K562 (cell line): ENCODE results near the gene COG2. TPM values are rescaled to one million over a fixed set of nuclear protein-coding genes. Genes with fewer than 3 reads are reported as not detected.
A peak's percentile ranks its signal among the peaks of the same experiment; 100 is the strongest.

ENCODE experiments used
- HDAC6 ChIP-seq: IDR thresholded peaks from 2 replicates; pipeline ENCODE4 v1.6.1; 2012; ENCODE audit warnings: low read depth, mild to moderate bottlenecking, control low read depth, inconsistent platforms, low read length, moderate library complexity
- JUN ChIP-seq, 2 experiments: sonication (generic) in 1 of 2; formaldehyde crosslinking in 1 of 2; IDR thresholded peaks; 2 replicates each; pipeline versions ENCODE4 v1.6.1 to v1.8.0; 2012 to 2022; ENCODE audit warnings: borderline replicate concordance in 2 of 2, mild to moderate bottlenecking in 2 of 2, improper control_type of control experiment in 1 of 2, low read depth in 1 of 2, low read length in 1 of 2, missing genetic modification reagents in 1 of 2
- RAD51 ChIP-seq: fragments of 450-650 bp; IDR thresholded peaks from 2 replicates; pipeline ENCODE4 v1.7.1; 2016; ENCODE audit warnings: low read depth, mild to moderate bottlenecking, borderline replicate concordance
- SLC30A9 ChIP-seq: fragments of 250-450 bp; sonication (Bioruptor Pico); IDR thresholded peaks from 2 replicates; pipeline ENCODE4 v1.8.0; 2022; ENCODE audit warnings: mild to moderate bottlenecking, moderate library complexity
- SMARCA5 ChIP-seq: fragments of 450-650 bp; IDR thresholded peaks from 2 replicates; pipeline ENCODE4 v1.6.1; 2016
- TRIM24 ChIP-seq, 2 experiments: fragments of 450-650 bp; IDR thresholded peaks; 2 replicates each; pipeline ENCODE4 v1.6.1; 2016
- ZNF146 ChIP-seq: IDR thresholded peaks from one replicate; pipeline ENCODE4 v1.6.1; 2018; ENCODE audit warnings: missing compliant biosample characterization; ENCODE audit not compliant: unreplicated experiment
- ZNF347 ChIP-seq: fragments of 450-650 bp; formaldehyde crosslinking; IDR thresholded peaks from 2 replicates; pipeline ENCODE4 v1.4.0; 2020; ENCODE audit warnings: low read depth, mild to moderate bottlenecking, moderate library complexity
- ZNF407 ChIP-seq: fragments of 450-650 bp; IDR thresholded peaks from 2 replicates; pipeline ENCODE4 v1.6.1; 2016; ENCODE audit warnings: low read depth
- ZNF699 ChIP-seq: fragments of 250-450 bp; sonication (Bioruptor Pico); IDR thresholded peaks from 2 replicates; pipeline ENCODE4 v1.8.0; 2021; ENCODE audit warnings: mild to moderate bottlenecking, moderate library complexity; ENCODE audit not compliant: insufficient replicate concordance
- polyA plus RNA-seq, 8 experiments: library from polyadenylated mRNA; depleted of rRNA in 4 of 8; stranded (reverse) in 5 of 8; unstranded in 3 of 8; fragments of >200 nt; fragmentation: Nextera tagmentation in 2 of 8; fragmentation: Illumina TruSeq in 1 of 8; extraction: Ambion mirVana in 2 of 8; extraction: Trizol in 1 of 8; gene quantifications; 2 replicates each; pipeline versions ENCODE4 v1.2.1 to v1.2.3, GENCODE V29; 2011 to 2014; ENCODE audit warnings: inconsistent platforms in 1 of 8, missing spikeins in 1 of 8
- total RNA-seq, 7 experiments: library from RNA; depleted of rRNA in 6 of 7; stranded (reverse); fragments of >200 nt in 6 of 7; fragmentation: Illumina TruSeq in 2 of 7; extraction: Trizol in 2 of 7; gene quantifications; 2 replicates each; pipeline versions ENCODE4 v1.2.1 to v1.2.3, GENCODE V29; 2011 to 2021; ENCODE audit warnings: low replicate concordance in 1 of 7
- TF ChIP-seq, protein P1 (sequence below): sonication (generic); formaldehyde crosslinking; IDR thresholded peaks from 2 replicates; pipeline ENCODE4 v1.8.1; 2023; ENCODE audit warnings: mild to moderate bottlenecking, missing genetic modification reagents
- TF ChIP-seq, protein P2 (sequence below), 3 experiments: fragments of 200-800 bp in 1 of 3; sonication (Bioruptor generic) in 1 of 3; sonication (generic) in 1 of 3; formaldehyde crosslinking in 1 of 3; IDR thresholded peaks; 2 replicates each; pipeline versions ENCODE4 v1.6.1 to v1.8.0; 2016 to 2022; ENCODE audit warnings: mild to moderate bottlenecking in 2 of 3, missing compliant biosample characterization in 2 of 3, missing genetic modification characterization in 2 of 3, missing genetic modification reagents in 1 of 3

The COG2 gene
- total and polyA plus RNA-seq, 9 of the 15 experiments (the other 6 are each of a cell fraction or from before 2014, with no cell fraction given), result 22.0 to 51.7 (median 33.3) TPM

- TF ChIP-seq ZNF407, result no peak
- peak; percentile 48 to 50; a peak in 3 of 4 replicates for TF ChIP-seq TRIM24 (IDR thresholded peaks at IDR 0.05)
- no peak for TF ChIP-seq ZNF146
- TF ChIP-seq ZNF699, result no peak
- TF ChIP-seq, protein P1, sequence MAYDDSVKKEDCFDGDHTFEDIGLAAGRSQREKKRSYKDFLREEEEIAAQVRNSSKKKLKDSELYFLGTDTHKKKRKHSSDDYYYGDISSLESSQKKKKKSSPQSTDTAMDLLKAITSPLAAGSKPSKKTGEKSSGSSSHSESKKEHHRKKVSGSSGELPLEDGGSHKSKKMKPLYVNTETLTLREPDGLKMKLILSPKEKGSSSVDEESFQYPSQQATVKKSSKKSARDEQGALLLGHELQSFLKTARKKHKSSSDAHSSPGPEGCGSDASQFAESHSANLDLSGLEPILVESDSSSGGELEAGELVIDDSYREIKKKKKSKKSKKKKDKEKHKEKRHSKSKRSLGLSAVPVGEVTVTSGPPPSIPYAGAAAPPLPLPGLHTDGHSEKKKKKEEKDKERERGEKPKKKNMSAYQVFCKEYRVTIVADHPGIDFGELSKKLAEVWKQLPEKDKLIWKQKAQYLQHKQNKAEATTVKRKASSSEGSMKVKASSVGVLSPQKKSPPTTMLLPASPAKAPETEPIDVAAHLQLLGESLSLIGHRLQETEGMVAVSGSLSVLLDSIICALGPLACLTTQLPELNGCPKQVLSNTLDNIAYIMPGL (CRISPR knock-in tag), result no peak
- TF ChIP-seq, protein P2, sequence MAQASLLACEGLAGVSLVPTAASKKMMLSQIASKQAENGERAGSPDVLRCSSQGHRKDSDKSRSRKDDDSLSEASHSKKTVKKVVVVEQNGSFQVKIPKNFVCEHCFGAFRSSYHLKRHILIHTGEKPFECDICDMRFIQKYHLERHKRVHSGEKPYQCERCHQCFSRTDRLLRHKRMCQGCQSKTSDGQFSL (CRISPR knock-in tag; IDR thresholded peaks at IDR 0.05), result no peak
- TF ChIP-seq, protein P2 (tag; IDR thresholded peaks at IDR 0.05), result no peak
- TF ChIP-seq SMARCA5, result no peak
- no peak for TF ChIP-seq HDAC6
- TF ChIP-seq SLC30A9 (CRISPR knock-in tag), result no peak
- peak; percentile 48; the same call in 1 of the 2 replicates for TF ChIP-seq JUN (IDR thresholded peaks at IDR 0.05; ENCODE audit: borderline replicate concordance, low read depth, low read length)
- no peak for TF ChIP-seq JUN (CRISPR knock-in tag; IDR thresholded peaks at IDR 0.05; ENCODE audit: borderline replicate concordance)
- TF ChIP-seq RAD51, result peak; percentile 57; the same call in 1 of the 2 replicates
- TF ChIP-seq ZNF347 (CRISPR knock-in tag), result no peak
These were observed 66.6 kb downstream of the COG2 start (continued) for GRCh38 chr1:230708631-230709580.
